Right ventricle myocardium superior (tissue), 1 donor: ENCODE data around the gene DNER. TPM values are rescaled to one million over a fixed set of nuclear protein-coding genes. Genes with fewer than 3 reads are reported as not detected.

Source experiments
- ATAC-seq: fragments of 200-7000 bp; cut with Tn5 transposase; one replicate; pipeline ENCODE4 v1.9.1; 2020; ENCODE audit warnings: mild to moderate bottlenecking; ENCODE audit not compliant: poor library complexity
- DNase-seq: peaks from one replicate; pipeline ENCODE4 v3.0.0-alpha.2; 2020
- intact Hi-C: fragments of 100-400 bp; cut with DNase I; formaldehyde crosslinking; loops from one replicate; pipeline ENCODE4 v1.11.2; 2022
- total RNA-seq: library from RNA; stranded (reverse); fragmentation: NEBNext Ultra II Directional; extraction: Animal tissue kit (Norgen Biotek cat#: 25700); gene quantifications from one replicate; pipeline ENCODE4 v1.2.1, GENCODE V29; 2021
- donor health status: DM: no; HTN: yes; CAD: no; lungs with severe emphysema.

DNER gene
- total RNA-seq, 1 donor from 2014 or later: 2.3 TPM

DNA sequence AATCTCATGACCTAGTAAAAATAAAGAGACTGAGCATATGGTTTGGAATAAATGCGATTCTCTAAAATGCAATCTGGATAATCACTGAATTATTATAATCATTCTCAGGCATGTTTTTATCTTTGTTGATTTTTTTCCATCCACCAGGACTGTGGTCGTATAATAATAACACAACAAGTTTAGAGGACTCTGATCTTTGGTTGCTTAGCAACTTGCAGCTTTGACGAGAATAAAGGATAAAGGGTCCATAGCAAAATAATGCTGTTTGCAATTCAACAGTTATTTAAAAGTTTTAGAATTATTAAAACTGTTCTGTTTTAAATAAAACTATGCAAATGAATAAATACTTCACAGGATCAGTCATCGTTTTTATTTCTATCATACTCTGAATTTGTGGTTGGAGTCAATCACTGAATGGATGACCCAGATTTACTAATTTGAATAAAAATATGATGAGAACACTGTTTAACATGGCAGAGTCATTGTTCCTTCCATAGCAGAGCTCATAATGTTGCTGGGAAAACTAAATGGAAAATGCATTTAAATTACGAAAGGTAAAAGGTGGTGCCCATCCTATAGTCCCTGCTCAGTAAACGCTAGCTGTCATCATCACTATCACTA lies 29.3 kb downstream of the DNER start:
- intact Hi-C loops: no loop called here
- no peak for DNase-seq
- ATAC-seq: no peak

DNA sequence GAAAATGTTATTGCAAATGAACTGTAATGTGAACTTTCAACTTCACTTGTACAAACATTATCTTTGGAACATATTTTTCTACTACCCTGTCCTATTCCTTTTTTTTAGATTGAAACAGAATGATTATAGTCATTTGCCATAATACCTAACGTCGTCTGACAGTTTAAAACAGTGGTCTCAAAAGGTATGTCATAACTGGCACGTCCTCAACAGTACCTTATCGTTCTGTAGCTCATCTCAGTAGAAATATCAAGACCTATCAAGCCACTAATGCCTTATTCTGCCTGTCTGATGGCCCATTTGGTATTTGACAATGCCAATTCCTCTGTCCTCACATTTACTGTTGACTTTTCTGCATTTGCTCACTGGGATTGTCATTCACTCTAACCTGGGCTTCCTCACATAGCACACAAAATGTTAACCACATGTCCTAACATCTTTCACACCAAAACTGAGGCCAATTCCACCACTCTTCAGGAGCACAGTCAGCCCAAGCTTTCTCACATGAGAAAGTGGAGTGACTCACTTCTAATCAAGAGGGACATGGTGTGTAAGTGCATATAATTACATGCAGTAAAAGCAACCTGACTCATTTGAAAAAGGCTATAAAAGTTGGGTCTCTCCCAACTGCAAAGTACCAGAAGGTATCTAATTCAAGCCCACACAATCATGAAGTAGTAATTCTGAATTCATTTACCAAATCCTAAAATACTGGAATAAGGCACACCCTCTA lies 34.8 kb downstream of the DNER start:
- intact Hi-C loops: no loop called here
- DNase-seq: no peak
- ATAC-seq: no peak

DNA sequence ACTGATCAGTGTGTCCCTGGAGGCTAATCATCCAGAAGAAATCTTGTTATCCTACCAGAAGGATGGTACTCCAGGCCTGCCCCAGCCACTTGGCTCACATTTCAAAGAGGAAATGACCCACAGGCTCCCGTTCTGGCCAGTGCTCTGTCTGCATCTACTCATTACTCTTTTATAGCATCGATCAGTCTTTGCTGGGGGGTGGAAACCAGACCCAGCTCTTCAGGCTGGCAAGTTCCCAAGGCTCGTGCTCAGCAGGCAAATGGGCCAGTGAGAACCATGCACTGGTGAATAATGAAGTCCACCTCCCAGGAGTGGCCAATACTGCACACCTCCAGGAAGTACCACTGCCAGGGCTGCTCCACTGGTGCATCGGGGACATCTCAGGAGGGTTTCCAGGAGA lies 38.8 kb downstream of the DNER start:
- no peak for DNase-seq
- intact Hi-C loops: no loop called here
- ATAC-seq: no peak

DNA sequence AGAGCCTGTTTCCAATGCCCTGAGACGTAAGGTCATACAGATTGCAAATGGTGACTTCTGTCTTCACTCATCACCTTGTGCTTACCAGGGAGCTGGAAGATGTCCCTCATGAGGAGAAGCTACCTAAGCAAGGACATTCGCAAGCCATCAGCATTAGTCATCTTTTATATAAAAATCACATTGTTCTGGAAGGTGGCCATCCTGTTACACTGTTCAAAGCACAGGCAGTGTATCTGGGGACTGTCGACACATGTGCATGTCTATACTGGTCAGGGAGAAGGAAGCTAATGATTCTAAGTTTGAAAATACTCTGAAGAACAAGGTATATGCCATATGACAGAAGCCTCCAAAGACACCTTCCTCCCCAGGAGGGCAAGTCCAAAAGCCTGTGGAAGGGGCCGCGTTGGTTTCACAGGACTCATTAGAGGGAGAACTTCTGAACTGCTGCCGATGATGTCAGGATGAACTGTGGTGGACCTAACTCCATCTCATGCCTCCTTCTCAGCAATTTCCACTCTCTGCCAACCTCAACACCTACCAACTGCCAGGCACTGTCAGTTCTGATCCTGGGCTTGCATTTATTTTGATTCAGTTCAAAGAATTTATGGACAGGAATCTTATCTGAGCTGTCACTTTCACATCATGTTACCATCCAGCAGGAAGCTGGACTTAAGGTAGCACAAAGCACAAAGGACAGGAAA lies 39.4 kb downstream of the DNER start:
- no peak for ATAC-seq
- DNase-seq: no peak
- intact Hi-C loops: no loop called here

DNA sequence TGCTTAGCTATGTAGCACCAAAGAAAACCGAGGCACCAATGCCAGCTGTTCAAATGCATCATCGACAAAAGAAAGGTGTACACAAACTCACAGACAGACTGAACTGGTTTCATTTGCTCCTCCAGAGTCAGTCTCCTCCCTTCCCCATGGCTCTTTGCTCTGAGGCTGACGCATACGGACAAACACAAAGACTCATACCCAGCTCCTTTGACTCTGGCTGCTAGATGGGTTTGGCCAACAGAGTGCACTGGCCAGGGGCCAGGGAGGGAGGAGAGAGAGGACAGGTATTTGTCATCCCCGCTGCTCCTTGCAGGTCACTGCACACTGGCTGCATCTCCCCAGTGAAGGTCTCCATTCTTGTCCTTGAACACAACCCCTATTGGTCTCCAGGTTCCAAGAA lies 40.7 kb downstream of the DNER start:
- intact Hi-C loops: no loop called here
- no peak for DNase-seq
- no peak for ATAC-seq

DNA sequence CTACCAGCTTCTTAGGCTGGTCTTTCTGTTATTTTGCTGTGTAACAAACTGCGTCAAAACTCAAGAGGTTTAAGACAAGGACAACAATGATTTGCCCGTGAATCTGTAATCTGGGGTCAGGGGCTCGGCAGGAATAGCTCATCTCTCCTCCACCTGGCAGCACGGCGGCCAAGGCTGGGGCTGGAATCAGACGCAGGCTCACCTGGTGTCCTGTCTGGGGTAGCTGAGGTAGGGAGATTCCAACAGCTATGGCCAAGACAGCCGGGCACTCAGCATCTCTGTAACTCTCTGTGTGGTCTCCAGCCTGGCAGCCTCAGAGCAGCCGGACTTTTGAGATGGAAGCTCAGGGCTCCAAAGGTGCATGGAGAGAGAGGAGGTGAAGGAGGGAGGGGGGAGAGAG lies 42.3 kb downstream of the DNER start:
- ATAC-seq (no peak), DNase-seq (no peak)
- intact Hi-C loops: no loop called here

DNA sequence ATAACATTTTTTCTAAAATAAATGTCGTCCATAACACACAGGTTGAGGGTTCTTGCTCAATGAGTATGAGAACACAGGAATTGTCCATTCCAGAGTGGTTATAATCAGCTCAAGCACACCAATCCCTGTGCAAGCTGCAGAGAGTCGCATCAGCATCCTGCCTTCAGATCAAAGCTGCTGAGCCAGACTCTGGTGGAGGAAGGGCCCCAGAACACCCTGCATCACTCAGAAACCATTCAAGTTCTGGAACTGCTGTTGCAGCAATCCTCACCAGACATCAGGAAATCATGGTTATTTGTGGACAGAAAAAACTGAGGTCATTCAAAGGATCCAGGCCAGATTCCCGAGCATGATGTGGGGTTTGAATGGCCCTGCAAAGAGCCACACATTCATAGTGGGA lies 44.5 kb downstream of the DNER start:
- ATAC-seq: no peak
- intact Hi-C loops: no loop called here
- DNase-seq: no peak

DNA sequence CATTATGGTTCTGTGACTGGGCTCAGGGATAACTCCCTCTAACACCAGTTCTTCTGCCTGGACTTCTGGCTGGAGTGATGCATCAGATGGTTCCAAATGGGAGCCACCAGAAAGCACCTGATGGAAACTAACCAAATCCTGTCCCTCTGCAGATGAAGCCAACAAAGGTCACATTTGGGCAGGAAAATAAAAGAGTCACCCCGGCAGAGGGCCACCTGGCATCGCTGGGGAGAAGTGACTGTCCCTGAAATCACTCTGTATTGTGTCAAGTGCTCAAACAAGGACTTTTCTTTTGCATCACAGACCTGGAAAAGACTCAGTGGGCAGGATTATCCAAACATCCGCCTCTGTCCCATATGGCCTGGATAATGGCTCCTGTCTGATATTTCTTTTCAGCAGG lies 47.5 kb downstream of the DNER start:
- ATAC-seq: no peak
- DNase-seq: no peak
- intact Hi-C loops: no loop called here

DNA sequence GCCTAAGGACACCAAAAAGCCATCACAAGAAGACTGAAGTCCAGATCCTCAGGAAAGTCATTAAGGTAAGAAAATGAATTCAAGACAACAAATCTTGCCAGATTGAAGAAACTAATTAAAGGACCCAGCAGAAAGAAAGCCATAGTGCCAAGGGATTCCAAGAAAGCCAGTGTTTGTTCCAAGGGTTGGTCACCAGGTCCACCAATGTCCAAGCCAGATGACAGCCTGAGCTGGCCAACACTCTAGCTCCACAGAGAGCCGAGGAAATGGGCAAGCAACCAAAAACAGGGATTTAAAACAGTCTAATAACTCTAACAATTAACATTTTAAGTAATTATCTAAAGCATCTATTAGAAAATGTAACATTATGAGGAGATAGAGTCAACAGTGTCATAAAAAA lies 49.2 kb downstream of the DNER start:
- DNase-seq (no peak), ATAC-seq (no peak)
- intact Hi-C loops: no loop called here

DNA sequence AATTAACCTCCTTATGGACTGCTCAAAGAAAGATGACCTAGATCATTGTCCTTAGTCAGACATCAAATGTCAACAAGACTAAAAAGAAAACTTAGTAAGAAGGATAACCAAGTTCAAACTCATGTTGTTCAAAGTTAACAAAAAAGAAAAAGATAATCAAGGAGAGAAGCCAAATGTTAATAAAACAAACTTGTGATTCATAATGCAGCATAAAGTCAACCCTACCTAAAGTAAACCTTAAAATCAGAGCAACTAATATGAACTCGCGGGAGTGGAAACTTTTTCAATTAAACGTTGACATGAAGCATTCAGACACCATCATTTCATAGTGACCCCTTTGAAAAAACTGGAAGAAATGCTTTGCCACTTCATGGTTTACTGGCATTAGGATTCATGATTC lies 52.9 kb downstream of the DNER start:
- DNase-seq (no peak), ATAC-seq (no peak)
- intact Hi-C loops: no loop called here

DNA sequence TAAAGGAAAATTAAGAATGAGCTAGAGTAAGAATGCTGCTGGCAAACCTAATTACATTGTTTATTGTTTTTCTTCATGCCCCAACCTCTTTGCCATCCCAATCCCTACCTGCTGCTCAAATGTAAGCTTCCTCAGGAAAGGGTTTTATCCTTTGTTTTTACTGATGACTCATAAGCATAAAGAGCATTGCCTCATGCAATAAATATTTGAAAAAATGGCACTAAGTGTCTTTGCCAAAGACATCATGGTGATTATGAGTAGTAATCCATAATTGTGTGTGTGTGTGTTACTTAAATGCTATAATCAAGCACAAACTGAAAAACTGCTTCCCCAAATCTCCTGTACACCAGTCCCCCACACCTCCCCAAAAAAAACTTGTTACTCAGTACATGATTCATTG lies 53.4 kb downstream of the DNER start:
- ATAC-seq (no peak), DNase-seq (no peak)
- intact Hi-C loops: no loop called here

DNA sequence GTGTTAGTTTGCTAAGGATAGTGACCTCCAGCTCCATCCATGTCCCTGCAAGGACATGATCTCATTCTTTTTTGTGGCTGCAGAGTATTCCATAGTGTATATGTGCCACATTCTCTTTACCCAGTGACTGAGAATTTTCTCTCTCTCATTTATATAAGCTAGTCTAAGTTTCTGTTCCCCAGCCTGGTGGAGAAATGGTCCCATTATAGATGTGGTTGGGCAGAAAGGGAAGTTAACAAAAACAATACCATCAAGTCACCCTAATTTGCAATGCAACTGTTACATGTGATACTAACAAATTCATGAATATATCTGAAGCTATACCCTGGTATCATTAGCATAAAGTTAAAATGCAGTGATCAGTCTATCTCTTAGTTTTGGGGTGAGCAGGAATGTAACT lies 54.0 kb downstream of the DNER start:
- DNase-seq (no peak), ATAC-seq (no peak)
- intact Hi-C loops: no loop called here

DNA sequence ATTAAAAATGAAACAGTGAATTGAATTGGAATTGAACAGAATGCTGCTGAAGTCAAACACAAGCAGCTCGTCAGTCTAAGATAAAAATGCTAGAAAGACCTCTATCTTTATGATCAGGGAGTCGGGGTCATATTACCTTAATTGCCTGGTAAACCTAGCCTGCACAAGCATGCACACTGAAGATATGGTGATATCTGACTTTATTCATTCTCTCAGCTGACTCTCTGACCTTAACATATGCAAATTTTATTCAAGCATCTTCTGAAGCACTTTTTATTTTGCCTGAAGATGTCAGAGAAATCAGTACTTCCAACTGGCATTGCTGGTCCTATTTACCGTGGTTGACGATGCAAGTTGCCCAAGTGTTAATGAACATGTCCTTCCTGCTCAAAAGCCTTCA lies 56.4 kb downstream of the DNER start:
- DNase-seq (no peak), ATAC-seq (no peak)
- intact Hi-C loops: no loop called here

DNA sequence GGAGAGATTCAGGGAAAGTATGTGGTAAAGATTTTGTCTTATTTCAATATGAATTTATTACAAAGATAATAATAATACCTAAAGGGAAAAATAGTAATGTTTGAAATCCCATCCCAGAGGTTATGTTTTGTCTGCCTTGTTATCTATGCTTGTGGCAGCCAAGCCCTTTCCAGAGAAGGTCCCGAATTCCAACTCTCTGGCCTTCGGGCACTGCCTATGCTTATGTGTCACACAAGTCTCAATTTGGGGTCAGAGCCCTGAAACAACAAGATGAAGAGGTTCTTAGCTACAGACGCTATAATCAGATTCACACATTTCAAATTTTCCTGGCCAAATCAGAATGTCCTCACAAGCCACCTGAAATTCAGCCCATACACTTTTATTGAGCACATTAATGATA lies 59.9 kb downstream of the DNER start:
- intact Hi-C loops: no loop called here
- ATAC-seq (no peak), DNase-seq (no peak)

DNA sequence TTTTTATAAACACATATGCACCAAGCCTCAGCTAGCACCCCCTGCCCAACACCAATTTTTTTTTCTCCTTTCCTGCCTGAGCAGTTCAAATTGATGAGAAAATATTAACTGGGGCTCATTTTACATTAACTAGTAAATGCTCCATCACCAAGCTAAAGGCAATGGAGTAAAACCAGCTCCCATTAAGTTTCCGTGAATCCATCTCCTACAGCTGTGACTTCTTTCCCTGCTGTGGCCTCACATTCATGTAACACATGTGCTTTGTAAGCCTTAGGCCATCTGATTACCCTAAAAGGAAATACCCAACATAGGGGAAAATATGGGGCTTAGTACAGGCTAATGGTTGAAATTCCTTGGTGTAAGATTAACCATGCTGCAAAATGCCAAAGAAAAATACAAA lies 60.8 kb downstream of the DNER start:
- ATAC-seq (no peak), DNase-seq (no peak)
- intact Hi-C loops: no loop called here

DNA sequence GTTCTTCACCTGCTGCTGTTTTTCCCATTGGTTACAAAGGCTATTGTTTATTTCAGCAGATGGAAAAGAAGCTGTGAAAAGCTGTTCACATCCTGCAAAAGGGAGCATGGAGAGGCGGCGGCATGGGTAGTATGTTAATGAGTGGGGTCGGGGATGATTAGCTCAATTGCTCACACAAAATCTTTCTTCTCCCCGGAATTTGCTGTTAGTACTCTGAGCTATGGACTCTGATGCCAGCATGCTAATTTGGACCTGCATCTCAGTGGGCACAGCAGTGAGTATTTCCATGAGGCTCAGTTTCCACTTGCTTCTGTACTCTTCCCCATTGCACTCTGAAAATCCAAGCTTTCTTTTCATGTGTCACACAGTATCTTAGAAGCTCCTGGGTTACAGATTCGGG lies 61.6 kb downstream of the DNER start:
- no peak for DNase-seq
- intact Hi-C loops: no loop called here
- ATAC-seq: no peak

DNA sequence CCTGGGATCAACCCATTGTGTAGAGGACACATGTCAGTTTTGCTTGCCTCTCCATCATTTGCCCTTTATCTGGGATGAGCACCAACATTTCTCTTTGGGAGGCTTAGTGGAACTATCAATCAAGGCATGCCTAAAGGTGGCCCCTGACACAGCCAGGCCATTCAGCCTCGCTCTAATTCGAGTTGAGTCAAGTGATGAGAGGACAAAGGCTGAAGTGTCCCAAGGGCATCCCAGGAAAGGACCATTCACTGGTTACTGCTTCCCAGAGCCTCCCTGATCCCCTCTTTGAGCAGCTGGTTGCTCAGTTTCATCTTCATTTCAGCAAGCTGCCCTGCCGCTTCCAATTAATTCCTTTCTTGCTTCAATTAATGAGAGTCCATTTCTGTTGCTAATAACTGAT lies 63.5 kb downstream of the DNER start:
- no peak for DNase-seq
- ATAC-seq: no peak
- intact Hi-C loops: no loop called here

DNA sequence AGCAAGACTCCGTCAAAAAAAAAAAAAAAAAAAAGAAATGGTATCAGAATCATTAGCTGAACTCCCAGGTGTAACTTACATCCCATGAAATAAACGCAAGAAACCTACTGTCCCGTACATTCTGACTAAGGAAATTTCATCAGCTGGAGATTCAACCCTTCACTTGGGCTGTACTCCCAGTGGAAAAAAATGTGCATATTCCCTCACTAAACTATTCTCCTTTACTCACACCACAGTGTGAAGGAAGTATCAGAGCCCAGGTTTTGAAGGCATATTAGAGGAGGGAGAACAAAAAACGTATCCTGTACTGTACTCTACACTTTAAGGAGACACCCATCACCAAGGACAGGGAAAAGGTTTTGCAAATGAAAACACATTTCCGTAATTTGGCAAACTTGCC lies 64.3 kb downstream of the DNER start:
- intact Hi-C loops: no loop called here
- ATAC-seq (no peak), DNase-seq (no peak)

DNA sequence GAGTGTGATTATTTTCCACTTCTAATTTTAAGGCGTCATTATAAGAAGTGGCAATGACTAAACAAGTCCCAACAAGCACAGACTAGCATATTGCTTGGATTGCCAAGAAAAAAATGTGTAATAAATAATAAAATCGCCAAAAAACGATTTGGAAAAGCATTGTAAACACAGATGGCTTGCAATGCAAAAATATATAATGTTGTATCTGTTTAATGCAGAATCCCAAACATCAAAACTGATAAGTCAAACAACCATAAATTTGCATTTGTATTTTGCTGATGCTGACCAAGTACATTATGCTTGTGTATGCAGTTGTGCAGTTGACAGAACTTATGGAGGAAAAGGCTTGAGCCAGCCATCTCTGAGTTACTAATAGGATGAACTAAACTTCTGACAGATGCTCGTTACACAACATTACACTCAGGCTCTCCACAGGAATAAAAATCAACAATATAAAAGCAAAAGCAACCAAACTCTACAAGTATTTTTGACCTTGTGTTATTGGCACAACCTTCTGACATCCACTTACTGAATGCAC lies 68.1 kb downstream of the DNER start:
- no peak for DNase-seq
- ATAC-seq: no peak
- intact Hi-C loops: no loop called here

DNA sequence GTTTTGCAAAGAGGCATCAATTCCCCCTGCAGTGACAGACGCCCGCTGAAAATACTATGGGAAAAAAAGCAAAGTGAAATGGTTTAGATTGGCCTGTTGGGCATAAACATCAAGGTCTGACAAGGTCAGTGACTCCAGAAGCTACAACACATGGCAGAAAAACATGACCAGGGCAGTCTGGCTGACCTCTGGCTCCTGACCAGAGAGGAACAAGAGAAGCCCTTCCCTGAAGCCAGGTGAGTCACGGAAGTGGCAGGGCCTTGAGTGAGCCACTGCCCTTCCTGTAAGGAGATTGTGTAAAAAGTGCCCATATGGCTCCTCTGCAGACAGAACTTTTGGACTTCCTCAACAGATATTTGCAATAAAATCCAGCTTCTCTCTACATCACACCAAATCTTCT lies 72.0 kb downstream of the DNER start:
- DNase-seq (no peak), ATAC-seq (no peak)
- intact Hi-C loops: no loop called here
